Umbilical cord (tissue), 1 donor: Measurements from ENCODE around the gene AGR2. TPM values are rescaled to one million over a fixed set of nuclear protein-coding genes. Genes with fewer than 3 reads are reported as not detected.

Source experiments
- total RNA-seq: library from RNA; depleted of rRNA; stranded (reverse); fragments of >200 nt; gene quantifications from one replicate; pipeline ENCODE4 v1.2.3, GENCODE V29; 2014; ENCODE audit warnings: low replicate concordance; ENCODE audit not compliant: insufficient read depth

Gene AGR2
- total RNA-seq, 1 donor from 2014 or later, result 18.3 TPM

Other genes starting within 250 kb of the AGR2 start
- gene ANKMY2, start 159.2 kb downstream of the AGR2 start, total RNA-seq, result 15.9 TPM
- 42.4 TPM for gene BZW2, start 158.8 kb downstream of the AGR2 start, total RNA-seq
- gene TSPAN13, start 51.2 kb downstream of the AGR2 start, total RNA-seq, result 10.6 TPM
- not detected for gene AGR3, start 77.0 kb upstream of the AGR2 start, total RNA-seq